Heart right ventricle (tissue), 16 donors: Measurements from ENCODE around the gene GDNF. TPM values are rescaled to one million over a fixed set of nuclear protein-coding genes. Genes with fewer than 3 reads are reported as not detected.

Source experiments
- ATAC-seq, 8 donors: fragments of 200-7000 bp; cut with Tn5 transposase; one replicate each; pipeline ENCODE4 v1.9.1; 2020; ENCODE audit warnings: mild to moderate bottlenecking in 8 of 8, moderate library complexity in 8 of 8, moderate number of reproducible peaks in 1 of 8
- DNase-seq, 2 donors: peaks; one replicate each; pipeline ENCODE4 v3.0.0-alpha.2; 2020
- H3K27ac ChIP-seq, 10 donors: fragments of 200-600 bp; sonication (generic) in 2 of 10; one replicate each; pipeline versions ENCODE4 v1.5.0 to v1.8.0; 2020 to 2022; ENCODE audit warnings: mild to moderate bottlenecking in 3 of 10
- H3K27me3 ChIP-seq, 7 donors: fragments of 200-600 bp; one replicate each; pipeline ENCODE4 v1.8.0; 2021 to 2022; ENCODE audit warnings: mild to moderate bottlenecking in 2 of 7
- H3K36me3 ChIP-seq, 9 donors: fragments of 200-600 bp; sonication (generic) in 1 of 9; one replicate each; pipeline versions ENCODE4 v1.5.0 to v1.8.0; 2020 to 2022; ENCODE audit warnings: mild to moderate bottlenecking in 2 of 9
- H3K4me1 ChIP-seq, 9 donors: fragments of 200-600 bp; sonication (generic) in 1 of 9; one replicate each; pipeline versions ENCODE4 v1.5.0 to v1.8.0; 2020 to 2022; ENCODE audit warnings: mild to moderate bottlenecking in 4 of 9
- H3K4me3 ChIP-seq, 10 donors: fragments of 200-600 bp; sonication (generic) in 2 of 10; one replicate each; pipeline versions ENCODE4 v1.5.0 to v1.8.0; 2020 to 2022; ENCODE audit warnings: mild to moderate bottlenecking in 7 of 10, moderate library complexity in 2 of 10
- H3K9me3 ChIP-seq, 11 donors: fragments of 200-600 bp in 10 of 11; sonication (generic) in 2 of 11; one replicate each; pipeline versions ENCODE4 v1.5.0 to v1.8.0; 2013 to 2022; ENCODE audit warnings: mild to moderate bottlenecking in 2 of 11, control low read depth in 1 of 11, moderate library complexity in 1 of 11
- WGBS, 2 donors: extraction: QIAGEN DNeasy Blood & Tissue Kit; methylation state at CpG; one replicate each; pipeline ENCODE4 v1.1.7; 2013; ENCODE audit warnings: inconsistent platforms in 1 of 2; 5-methylcytosine and 5-hydroxymethylcytosine counted together
- intact Hi-C, 10 donors: fragments of 100-400 bp; cut with DNase I; formaldehyde crosslinking; loops; one replicate each; pipeline versions ENCODE4 v1.11.1 to v1.14.2; 2022
- polyA plus RNA-seq, 2 donors: library from polyadenylated mRNA; stranded (reverse); fragments of 200-250 nt; gene quantifications; one replicate each; pipeline ENCODE4 v1.2.3, GENCODE V29; 2013
- total RNA-seq, 10 donors: library from RNA; stranded (reverse); fragmentation: NEBNext Ultra II Directional in 3 of 10; extraction: Animal tissue kit (Norgen Biotek cat#: 25700) in 3 of 10; gene quantifications; one replicate each; pipeline versions ENCODE4 v1.2.1 to v1.2.4, GENCODE V29; 2021 to 2023
- TF ChIP-seq, protein P1 (sequence below), 9 donors: fragments of 200-600 bp; sonication (generic) in 2 of 9; IDR thresholded peaks; one replicate each; pipeline versions ENCODE4 v1.5.0 to v1.8.0; 2021 to 2022; ENCODE audit warnings: antibody characterized with exemption in 9 of 9, mild to moderate bottlenecking in 5 of 9, moderate library complexity in 1 of 9
- donor health status: Arrhythmogenic right ventricular cardiomyopathy.
- donor health status: ischemic (EF 13 %, LVEDD 7.1; RV severe dilation, severe dysfunction).
- donor health status: healthy with polysubstance abuse.
- donor health status: DM: no; HTN: yes; CAD: no.
- donor health status: DM: no; HTN: no; CAD: no.
- donor health status: ischemic (EF 25% LVEDD 6.9; RV normal size, moderate dysfunction).
- donor health status: ischemic (EF 25% LVEDD 5.7; RV mildly dilated, moderate dysfunction).
- donor health status: healthy.
- donor health status: DM: yes; HTN: yes; CAD: no.
- donor health status: Ischemic cardiomyopathy.
- donor health status: ischemic (EF 35%, LVEDD 5.7; RV mildly dilated, moderate dysfunction).
- donor health status: nonischemic (EF 11% LVEDD 7.7; RV severe dilation, severe dysfunction).
- donor health status: DM: yes; HTN: yes; CAD: no.
- donor health status: PGD.
- donor health status: ischemic (EF 29% LVEDD 5.4; RV normal size, mild dysfunction).
- donor health status: nonischemic (EF 23%, LVEDD 6.1; RV moderate dilation, normal function).

The GDNF gene
- total and polyA plus RNA-seq, 12 donors, result 0.04 to 0.94 (median 0.21) TPM; not detected in 3

GRCh38 chr5:37815913-37816312 lies 23.9 kb downstream of the GDNF start:
- no peak overlapping the region for H3K4me3 ChIP-seq
- H3K9me3 ChIP-seq, result no peaks in the 10 kb centered on the region
- H3K4me1 ChIP-seq, result no peaks in the 10 kb centered on the region
- TF ChIP-seq, protein P1, sequence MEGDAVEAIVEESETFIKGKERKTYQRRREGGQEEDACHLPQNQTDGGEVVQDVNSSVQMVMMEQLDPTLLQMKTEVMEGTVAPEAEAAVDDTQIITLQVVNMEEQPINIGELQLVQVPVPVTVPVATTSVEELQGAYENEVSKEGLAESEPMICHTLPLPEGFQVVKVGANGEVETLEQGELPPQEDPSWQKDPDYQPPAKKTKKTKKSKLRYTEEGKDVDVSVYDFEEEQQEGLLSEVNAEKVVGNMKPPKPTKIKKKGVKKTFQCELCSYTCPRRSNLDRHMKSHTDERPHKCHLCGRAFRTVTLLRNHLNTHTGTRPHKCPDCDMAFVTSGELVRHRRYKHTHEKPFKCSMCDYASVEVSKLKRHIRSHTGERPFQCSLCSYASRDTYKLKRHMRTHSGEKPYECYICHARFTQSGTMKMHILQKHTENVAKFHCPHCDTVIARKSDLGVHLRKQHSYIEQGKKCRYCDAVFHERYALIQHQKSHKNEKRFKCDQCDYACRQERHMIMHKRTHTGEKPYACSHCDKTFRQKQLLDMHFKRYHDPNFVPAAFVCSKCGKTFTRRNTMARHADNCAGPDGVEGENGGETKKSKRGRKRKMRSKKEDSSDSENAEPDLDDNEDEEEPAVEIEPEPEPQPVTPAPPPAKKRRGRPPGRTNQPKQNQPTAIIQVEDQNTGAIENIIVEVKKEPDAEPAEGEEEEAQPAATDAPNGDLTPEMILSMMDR (IDR thresholded peaks at IDR 0.05), result no peak
- H3K36me3 ChIP-seq, result no peaks in the 10 kb centered on the region
- no peak for ATAC-seq
- peaks cover 0 to 7% (median 0%) of the 10 kb centered on the region in 7 donors for H3K27me3 ChIP-seq
- 77 to 85% methylated on average over 7 of the region's 7 CpGs for WGBS, 2 donors
- no peak for DNase-seq
- intact Hi-C loops, result no loop called here
- no peak overlapping the region for H3K27ac ChIP-seq

DNA sequence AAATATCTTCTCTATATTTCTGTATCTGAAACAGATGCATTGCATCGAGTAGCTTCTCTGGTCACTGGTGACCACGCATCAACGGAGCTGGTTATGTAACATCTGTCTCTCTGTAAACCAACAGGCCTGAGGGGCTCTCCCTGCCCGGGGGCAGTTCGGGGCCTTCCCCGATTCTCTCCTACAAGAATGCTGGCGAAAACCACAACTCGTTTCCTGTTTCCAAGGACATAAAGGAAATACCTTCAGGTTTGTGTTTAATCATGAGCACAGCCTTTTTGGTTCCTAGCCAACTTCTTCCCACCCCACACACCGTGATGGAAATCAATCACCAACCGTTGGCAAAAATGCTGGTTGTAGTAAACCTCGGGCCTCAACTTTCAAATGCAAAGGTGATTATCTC lies 25.1 kb downstream of the GDNF start:
- intact Hi-C loops, result no loop called here
- H3K27ac ChIP-seq, result no peak overlapping the region
- no peaks in the 10 kb centered on the region for H3K9me3 ChIP-seq

DNA sequence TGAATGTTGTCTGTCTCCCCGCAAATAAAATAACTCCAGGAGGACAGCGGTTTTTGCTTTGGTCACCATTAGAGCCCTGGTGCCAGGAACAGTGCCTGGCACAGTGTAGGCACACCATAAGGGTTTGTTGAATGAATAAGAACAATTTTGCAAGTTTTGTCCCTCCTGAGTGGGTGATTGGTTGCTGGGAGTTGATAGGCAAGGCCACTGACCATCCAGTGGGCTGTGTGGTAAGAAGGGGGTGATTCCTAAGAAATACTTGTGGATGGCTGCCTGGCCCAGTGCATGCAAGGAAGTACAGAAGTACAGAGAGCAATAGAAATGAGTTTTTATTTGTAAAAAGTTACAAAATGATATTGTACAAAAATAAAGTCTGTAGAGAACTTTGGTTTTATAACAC lies 27.5 kb downstream of the GDNF start:
- Histone ChIP-seq H3K9me3 (no peaks in the 10 kb centered on the region), H3K36me3 (no peaks in the 10 kb centered on the region), H3K4me3 (no peak overlapping the region), H3K4me1 (no peaks in the 10 kb centered on the region), H3K27me3 (peaks cover 0 to 14% (median 0%) of the 10 kb centered on the region in 7 donors), H3K27ac (no peak overlapping the region)
- intact Hi-C loops, result no loop called here
- 97% methylated on average over 2 of the region's 2 CpGs for WGBS, 2 donors
- TF ChIP-seq, protein P1 (IDR thresholded peaks at IDR 0.05), result no peak
- ATAC-seq (no peak), DNase-seq (no peak)

More for the DNA sequence above, 25.1 kb downstream of the GDNF start:
- 48 to 58% methylated on average over 11 of the region's 11 CpGs for WGBS, 2 donors
- TF ChIP-seq, protein P1 (IDR thresholded peaks at IDR 0.05), result no peak
- Histone ChIP-seq H3K36me3 (no peaks in the 10 kb centered on the region), H3K4me3 (no peak overlapping the region), H3K27me3 (peaks cover 0 to 5% (median 0%) of the 10 kb centered on the region in 7 donors), H3K4me1 (no peaks in the 10 kb centered on the region)
- ATAC-seq, result no peak
- no peak for DNase-seq

DNA sequence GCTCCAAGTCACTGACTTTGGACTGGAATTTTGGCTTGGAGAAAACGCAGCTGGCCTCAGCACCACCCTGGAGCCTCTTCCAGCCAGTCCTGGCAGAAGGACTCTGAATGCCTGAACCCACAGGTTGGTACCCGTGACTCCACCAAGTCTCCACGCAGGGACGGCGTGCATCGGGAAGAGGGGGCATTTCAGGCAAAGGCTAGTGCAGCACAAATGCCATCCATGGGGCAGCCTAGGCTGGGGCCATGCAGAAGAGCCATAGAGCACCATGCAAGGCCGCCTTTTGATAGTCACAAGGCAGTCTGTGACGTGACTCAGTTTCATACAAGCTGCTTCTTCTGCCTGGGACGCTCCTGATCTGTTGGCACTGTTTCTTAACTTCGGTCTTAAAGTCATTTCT lies 28.0 kb downstream of the GDNF start:
- no peak for ATAC-seq
- intact Hi-C loops, result no loop called here
- Histone ChIP-seq H3K9me3 (no peaks in the 10 kb centered on the region), H3K36me3 (no peaks in the 10 kb centered on the region), H3K4me3 (no peak overlapping the region), H3K4me1 (no peaks in the 10 kb centered on the region), H3K27me3 (peaks cover 0 to 14% (median 0%) of the 10 kb centered on the region in 7 donors), H3K27ac (no peak overlapping the region)
- DNase-seq, result no peak
- 87 to 90% methylated on average over 10 of the region's 10 CpGs for WGBS, 2 donors
- TF ChIP-seq, protein P1 (IDR thresholded peaks at IDR 0.05), result no peak
